ENCODE measurements around the gene DUSP1.

Gene DUSP1

GRCh38 chr5:172749881-172750633 lies 20.9 kb downstream of the DUSP1 start:
- TF ChIP-seq GATA3 (IDR thresholded peaks at IDR 0.05; ENCODE audit: low read depth, low read length) = no peak
- TF ChIP-seq GATA2 (IDR thresholded peaks at IDR 0.05; ENCODE audit: low read depth, low read length) = no peak

GRCh38 chr5:172749076-172749475 lies 21.9 kb downstream of the DUSP1 start:
- TF ChIP-seq GATA3 (IDR thresholded peaks at IDR 0.05; ENCODE audit: low read depth, low read length) = no peak
- no peak for TF ChIP-seq GATA2 (IDR thresholded peaks at IDR 0.05; ENCODE audit: low read depth, low read length)

DNA sequence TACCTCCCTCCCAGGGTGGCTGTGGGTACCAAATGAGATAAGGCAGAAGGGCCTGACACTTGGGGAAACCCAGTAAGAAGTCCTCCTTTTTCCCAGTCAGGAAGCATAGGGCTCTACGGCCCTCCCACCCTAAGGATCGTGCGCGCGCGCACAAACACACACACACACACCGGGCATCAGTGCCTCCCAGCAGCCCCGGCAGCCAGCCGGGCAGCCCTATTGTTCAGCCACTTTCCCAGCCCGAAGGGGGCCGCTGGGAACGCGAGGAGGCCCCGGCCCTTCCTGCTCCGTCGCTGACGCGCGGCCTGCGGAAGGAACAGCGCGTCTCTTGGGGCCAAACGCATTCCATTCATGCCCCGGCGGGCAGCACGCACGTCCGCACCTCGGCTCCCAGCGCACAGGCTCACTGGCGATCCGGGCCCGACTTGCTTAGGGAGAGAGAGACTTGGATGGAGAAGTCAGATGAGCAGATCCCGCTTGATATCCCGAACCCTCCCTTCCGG lies 22.6 kb downstream of the DUSP1 start:
- TF ChIP-seq GATA2 (IDR thresholded peaks at IDR 0.05; ENCODE audit: low read depth, low read length) (no peak), GATA3 (IDR thresholded peaks at IDR 0.05; ENCODE audit: low read depth, low read length) (no peak)

- TF ChIP-seq GATA3 (IDR thresholded peaks at IDR 0.05; ENCODE audit: low read depth, low read length) (no peak), GATA2 (IDR thresholded peaks at IDR 0.05; ENCODE audit: low read depth, low read length) (no peak)
Measured at GRCh38 chr5:172747471-172747870, 23.5 kb downstream of the DUSP1 start.

DNA sequence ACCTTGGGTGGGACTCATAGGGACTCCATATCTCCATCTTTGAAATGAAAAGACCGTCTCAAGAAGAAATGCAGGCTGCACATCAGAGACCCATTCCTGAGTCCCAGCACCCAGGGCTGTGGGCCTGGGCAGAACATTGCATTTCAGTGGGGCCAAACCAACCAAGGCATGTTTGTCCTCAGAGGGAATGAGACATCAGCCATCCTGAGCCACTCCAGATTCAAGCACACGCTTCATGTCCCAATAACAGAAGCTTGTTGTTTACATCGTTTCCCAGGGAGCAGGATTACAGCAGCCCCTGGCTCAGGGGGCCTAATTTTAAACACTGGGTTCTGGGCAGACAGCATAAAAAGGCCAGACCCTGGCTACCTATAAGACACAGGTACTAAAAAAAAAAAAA lies 24.3 kb downstream of the DUSP1 start:
- TF ChIP-seq GATA2 (IDR thresholded peaks at IDR 0.05; ENCODE audit: low read depth, low read length) = no peak
- no peak for TF ChIP-seq GATA3 (IDR thresholded peaks at IDR 0.05; ENCODE audit: low read depth, low read length)

GRCh38 chr5:172745838-172746237 lies 25.2 kb downstream of the DUSP1 start:
- TF ChIP-seq GATA3 (IDR thresholded peaks at IDR 0.05; ENCODE audit: low read depth, low read length) (no peak), GATA2 (IDR thresholded peaks at IDR 0.05; ENCODE audit: low read depth, low read length) (no peak)

- TF ChIP-seq GATA3 (IDR thresholded peaks at IDR 0.05; ENCODE audit: low read depth, low read length) = no peak
- no peak for TF ChIP-seq GATA2 (IDR thresholded peaks at IDR 0.05; ENCODE audit: low read depth, low read length)
Measured at GRCh38 chr5:172745406-172745805, 25.6 kb downstream of the DUSP1 start.

GRCh38 chr5:172744123-172745104 lies 26.6 kb downstream of the DUSP1 start:
- no peak for TF ChIP-seq GATA2 (IDR thresholded peaks at IDR 0.05; ENCODE audit: low read depth, low read length)

- TF ChIP-seq GATA3 (IDR thresholded peaks at IDR 0.05; ENCODE audit: low read depth, low read length) (no peak), GATA2 (IDR thresholded peaks at IDR 0.05; ENCODE audit: low read depth, low read length) (no peak)
Measured at GRCh38 chr5:172743112-172743959, 27.7 kb downstream of the DUSP1 start.

- TF ChIP-seq GATA3 (IDR thresholded peaks at IDR 0.05; ENCODE audit: low read depth, low read length) (no peak), GATA2 (IDR thresholded peaks at IDR 0.05; ENCODE audit: low read depth, low read length) (no peak)
Measured at GRCh38 chr5:172741206-172741582, 29.8 kb downstream of the DUSP1 start.

DNA sequence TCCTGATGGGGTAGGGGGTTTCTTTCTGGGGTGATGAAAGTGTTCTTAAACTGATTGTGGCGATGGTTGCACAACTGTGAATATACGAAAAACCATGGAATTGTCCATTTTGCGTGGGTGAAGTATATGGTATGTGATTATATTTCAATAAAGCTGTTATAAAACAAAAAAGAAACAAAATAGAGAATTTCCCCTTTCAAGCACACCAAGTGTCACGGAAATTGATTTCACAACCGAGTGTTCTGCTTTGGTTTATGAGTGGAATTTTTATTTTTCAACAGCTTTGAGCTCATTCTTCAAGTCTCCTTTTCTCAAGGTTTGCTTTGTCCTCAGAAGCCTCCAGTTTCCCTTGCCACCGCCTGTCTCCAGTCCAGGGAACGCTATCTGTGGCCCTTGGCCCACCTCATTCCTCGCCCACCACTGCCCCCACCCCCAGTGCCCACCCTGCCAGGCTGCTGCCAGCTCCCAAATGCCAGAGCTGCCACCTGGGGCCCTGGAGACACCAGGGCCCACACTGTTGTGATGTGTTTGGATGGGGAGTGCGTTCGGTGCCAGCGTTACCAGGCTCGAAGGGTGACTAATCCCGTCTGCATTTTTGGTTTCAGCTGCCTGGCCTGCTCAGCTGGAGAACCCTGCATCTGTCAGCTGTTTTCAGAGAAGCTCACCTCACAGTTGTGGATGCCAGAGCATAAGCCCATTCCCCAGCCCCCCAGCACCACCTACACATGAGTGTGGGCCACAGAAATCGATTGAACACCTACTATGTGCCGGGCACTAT lies 30.4 kb downstream of the DUSP1 start:
- TF ChIP-seq GATA3 (IDR thresholded peaks at IDR 0.05; ENCODE audit: low read depth, low read length) (no peak), GATA2 (IDR thresholded peaks at IDR 0.05; ENCODE audit: low read depth, low read length) (no peak)

- no peak for TF ChIP-seq GATA3 (IDR thresholded peaks at IDR 0.05; ENCODE audit: low read depth, low read length)
- no peak for TF ChIP-seq GATA2 (IDR thresholded peaks at IDR 0.05; ENCODE audit: low read depth, low read length)
Measured at GRCh38 chr5:172739375-172739774, 31.6 kb downstream of the DUSP1 start.

GRCh38 chr5:172736508-172737135 lies 34.4 kb downstream of the DUSP1 start:
- no peak for TF ChIP-seq GATA3 (IDR thresholded peaks at IDR 0.05; ENCODE audit: low read depth, low read length)
- TF ChIP-seq GATA2 (IDR thresholded peaks at IDR 0.05; ENCODE audit: low read depth, low read length) = no peak
